GM21423 (cell line): Measurements from ENCODE around the gene IGF1R.
"Not testable (repeated sequence)": the region's sequence is repeated elsewhere in the genome, so short reads cannot be mapped to it uniquely, and the experiment has no call there.

Source experiments
- ATAC-seq: cut with Tn5 transposase; IDR thresholded peaks from one replicate; pipeline ENCODE4 v1.9.1; 2021; ENCODE audit warnings: mild to moderate bottlenecking, moderate library complexity; ENCODE audit not compliant: unreplicated experiment

IGF1R gene

GRCh38 chr15:98647774-98648653 lies at the start of gene IGF1R:
Gene IGF1R, plus strand, starts transcription at chr15:98648539. Its CDS starts 1,043 bp downstream, at chr15:98649582.
- peak; percentile 55 for ATAC-seq

- peak; percentile 94 for ATAC-seq
These were observed 48.2 kb upstream of the IGF1R start for GRCh38 chr15:98599909-98600691.

GRCh38 chr15:98604983-98605382 lies 43.4 kb upstream of the IGF1R start:
- ATAC-seq, result no peak

GRCh38 chr15:98609144-98609852 lies 39.0 kb upstream of the IGF1R start:
- no peak for ATAC-seq

GRCh38 chr15:98610991-98611390 lies 37.3 kb upstream of the IGF1R start:
- ATAC-seq, result no peak

GRCh38 chr15:98611808-98612207 lies 36.5 kb upstream of the IGF1R start:
- no peak for ATAC-seq

GRCh38 chr15:98612490-98613110 lies 35.7 kb upstream of the IGF1R start:
- no peak for ATAC-seq

- no peak for ATAC-seq
These were observed 33.7 kb upstream of the IGF1R start for GRCh38 chr15:98614681-98615080.

- ATAC-seq, result no peak
These were observed 31.9 kb upstream of the IGF1R start for GRCh38 chr15:98616397-98616796.

- no peak for ATAC-seq
These were observed 30.9 kb upstream of the IGF1R start for GRCh38 chr15:98617328-98617980.

GRCh38 chr15:98618576-98618975 lies 29.8 kb upstream of the IGF1R start:
- not testable (repeated sequence) for ATAC-seq

- ATAC-seq, result no peak
These were observed 28.3 kb upstream of the IGF1R start for GRCh38 chr15:98620020-98620419.

- ATAC-seq, result no peak
These were observed 27.3 kb upstream of the IGF1R start for GRCh38 chr15:98621021-98621420.

- ATAC-seq, result no peak
These were observed 22.7 kb upstream of the IGF1R start for GRCh38 chr15:98625614-98626013.

- ATAC-seq, result no peak
These were observed 22.2 kb upstream of the IGF1R start for GRCh38 chr15:98626153-98626552.

- ATAC-seq, result no peak
These were observed 20.1 kb upstream of the IGF1R start for GRCh38 chr15:98628216-98628615.

GRCh38 chr15:98635848-98636247 lies 12.5 kb upstream of the IGF1R start:
- ATAC-seq, result no peak

- no peak for ATAC-seq
These were observed 5.2 kb upstream of the IGF1R start for GRCh38 chr15:98643115-98643514.

GRCh38 chr15:98646546-98647025 lies 1.8 kb upstream of the IGF1R start:
- no peak for ATAC-seq
